Measurements from ENCODE around the gene PLPP1. TPM values are rescaled to one million over a fixed set of nuclear protein-coding genes. Genes with fewer than 3 reads are reported as not detected.

The PLPP1 gene
- total and polyA plus RNA-seq, 4 donors = 51.9 to 129 (median 60.7) TPM

DNA sequence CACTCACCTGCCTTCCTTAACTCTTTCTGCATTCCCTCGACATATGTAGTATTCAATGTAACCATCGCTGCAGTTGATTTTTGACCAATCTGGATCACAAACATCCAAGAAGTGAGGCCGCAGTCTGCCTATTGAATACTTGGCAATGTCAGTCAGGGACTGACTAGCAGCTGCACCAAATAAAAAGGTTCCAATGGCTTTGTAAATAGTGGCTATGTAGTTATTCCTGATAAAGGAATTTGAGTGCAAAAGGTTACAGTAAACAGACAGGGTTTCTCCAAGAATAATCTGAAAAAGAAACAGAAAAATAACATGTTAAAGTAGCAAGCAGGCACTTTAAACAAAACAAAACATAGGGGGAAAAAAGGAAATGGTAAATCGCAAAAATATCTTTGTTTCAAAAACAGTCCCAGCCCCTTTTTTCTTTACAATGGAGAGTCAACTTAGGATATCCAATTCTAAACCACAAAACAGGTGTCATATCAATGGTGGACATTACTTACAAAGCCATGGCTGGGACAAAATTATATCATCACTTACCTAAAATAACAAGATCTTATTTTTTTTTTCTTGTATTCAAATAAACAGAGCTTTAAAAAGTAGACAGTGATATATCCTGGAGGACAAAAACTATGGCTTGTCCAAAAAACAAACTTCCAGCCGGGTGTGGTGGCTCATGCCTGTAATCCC is 66.8 kb downstream of the PLPP1 start:
- Histone ChIP-seq H3K4me1 (ENCODE audit: control insufficient read depth in 5 of 5, insufficient read depth in 5 of 5, low read length in 5 of 5) (peaks cover 0 to 22% (median 4%) of the 10 kb centered on the region in 5 donors), H3K4me3 (no peak overlapping the region), H3K36me3 (ENCODE audit: control insufficient read depth in 4 of 4, insufficient read depth in 4 of 4, low read length in 4 of 4) (peaks cover 0 to 25% (median 8%) of the 10 kb centered on the region in 4 donors), H3K9ac (ENCODE audit: insufficient read depth in 1 of 2, low read length in 2 of 2) (peak overlapping the region in 1 of 2 donors; percentile 29), H3K27me3 (ENCODE audit: control insufficient read depth in 3 of 3, insufficient read depth in 3 of 3, low read length in 2 of 3) (no peaks in the 10 kb centered on the region), H3K9me3 (ENCODE audit: control insufficient read depth in 4 of 4, insufficient read depth in 3 of 4, low read length in 3 of 4) (no peaks in the 10 kb centered on the region), H3K27ac (ENCODE audit: low read depth in 1 of 2, low read length in 1 of 2) (peak overlapping the region in 1 of 2 donors; percentile 9)
- ATAC-seq (ENCODE audit: insufficient read depth, low FRiP score) (no peak), DNase-seq (peak in 2 of 3 donors; percentile 39 to 44)
- 59 to 74% methylated on average over 5 of the region's 5 CpGs for WGBS, 2 donors
- TF ChIP-seq, protein P1, sequence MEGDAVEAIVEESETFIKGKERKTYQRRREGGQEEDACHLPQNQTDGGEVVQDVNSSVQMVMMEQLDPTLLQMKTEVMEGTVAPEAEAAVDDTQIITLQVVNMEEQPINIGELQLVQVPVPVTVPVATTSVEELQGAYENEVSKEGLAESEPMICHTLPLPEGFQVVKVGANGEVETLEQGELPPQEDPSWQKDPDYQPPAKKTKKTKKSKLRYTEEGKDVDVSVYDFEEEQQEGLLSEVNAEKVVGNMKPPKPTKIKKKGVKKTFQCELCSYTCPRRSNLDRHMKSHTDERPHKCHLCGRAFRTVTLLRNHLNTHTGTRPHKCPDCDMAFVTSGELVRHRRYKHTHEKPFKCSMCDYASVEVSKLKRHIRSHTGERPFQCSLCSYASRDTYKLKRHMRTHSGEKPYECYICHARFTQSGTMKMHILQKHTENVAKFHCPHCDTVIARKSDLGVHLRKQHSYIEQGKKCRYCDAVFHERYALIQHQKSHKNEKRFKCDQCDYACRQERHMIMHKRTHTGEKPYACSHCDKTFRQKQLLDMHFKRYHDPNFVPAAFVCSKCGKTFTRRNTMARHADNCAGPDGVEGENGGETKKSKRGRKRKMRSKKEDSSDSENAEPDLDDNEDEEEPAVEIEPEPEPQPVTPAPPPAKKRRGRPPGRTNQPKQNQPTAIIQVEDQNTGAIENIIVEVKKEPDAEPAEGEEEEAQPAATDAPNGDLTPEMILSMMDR (IDR thresholded peaks at IDR 0.05; ENCODE audit: control extremely low read depth, extremely low read depth) = no peak

DNA sequence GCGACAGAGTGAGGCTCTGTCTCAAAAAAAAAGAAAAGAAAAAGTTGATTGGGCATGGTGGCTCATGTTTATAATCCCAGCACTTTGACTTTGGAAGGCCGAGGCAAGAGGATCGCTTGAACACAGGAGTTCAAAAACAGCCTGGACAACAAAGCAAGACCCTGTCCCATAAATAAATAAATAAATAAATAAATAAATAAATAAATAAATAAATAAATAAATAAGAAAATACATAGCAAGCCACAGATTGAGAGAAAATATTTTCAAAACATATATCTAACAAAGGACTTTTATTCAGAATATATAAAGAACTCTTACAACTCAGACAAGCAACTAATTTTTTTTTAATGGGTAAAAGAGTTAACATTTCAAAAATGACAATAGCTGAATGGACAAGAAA is 71.2 kb downstream of the PLPP1 start:
- ATAC-seq (ENCODE audit: insufficient read depth, low FRiP score) = no peak

DNA sequence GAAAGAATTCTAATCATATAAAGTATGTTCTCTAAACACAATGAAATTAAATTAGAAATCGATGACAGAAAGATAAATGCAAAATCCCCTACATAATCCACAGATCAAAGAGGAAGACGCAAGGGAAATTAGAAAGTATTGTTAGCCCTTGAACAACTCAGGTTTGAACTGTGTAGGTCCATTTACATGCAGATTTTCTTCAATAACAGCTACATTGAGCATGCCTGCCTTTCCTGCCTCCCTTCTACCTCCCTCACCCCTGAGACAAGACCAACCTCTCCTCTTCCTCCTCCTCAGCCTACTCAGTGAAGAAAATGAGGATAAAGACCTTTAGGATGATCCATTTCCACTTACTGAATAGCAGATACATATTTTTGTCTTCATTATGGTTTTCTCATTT is 75.2 kb downstream of the PLPP1 start:
- H3K27ac ChIP-seq (ENCODE audit: low read depth in 1 of 2, low read length in 1 of 2) = no peak overlapping the region
- no peaks in the 10 kb centered on the region for H3K27me3 ChIP-seq (ENCODE audit: control insufficient read depth in 3 of 3, insufficient read depth in 3 of 3, low read length in 2 of 3)
- H3K4me3 ChIP-seq = no peak overlapping the region
- ATAC-seq (ENCODE audit: insufficient read depth, low FRiP score) (no peak), DNase-seq (no peak)
- TF ChIP-seq, protein P1 (IDR thresholded peaks at IDR 0.05; ENCODE audit: control extremely low read depth, extremely low read depth) = no peak
- peaks cover 0 to 6% (median 3%) of the 10 kb centered on the region in 5 donors for H3K4me1 ChIP-seq (ENCODE audit: control insufficient read depth in 5 of 5, insufficient read depth in 5 of 5, low read length in 5 of 5)
- H3K36me3 ChIP-seq (ENCODE audit: control insufficient read depth in 4 of 4, insufficient read depth in 4 of 4, low read length in 4 of 4) = peaks cover 0 to 28% (median 6%) of the 10 kb centered on the region in 4 donors
- H3K9ac ChIP-seq (ENCODE audit: insufficient read depth in 1 of 2, low read length in 2 of 2) = no peak overlapping the region
- WGBS, 2 donors = 75 to 98% methylated on average over 2 of the region's 2 CpGs
- H3K9me3 ChIP-seq (ENCODE audit: control insufficient read depth in 4 of 4, insufficient read depth in 3 of 4, low read length in 3 of 4) = no peaks in the 10 kb centered on the region

More for the DNA sequence above, 71.2 kb downstream of the PLPP1 start:
- Histone ChIP-seq H3K36me3 (ENCODE audit: control insufficient read depth in 4 of 4, insufficient read depth in 4 of 4, low read length in 4 of 4) (peaks cover 0 to 23% (median 10%) of the 10 kb centered on the region in 4 donors), H3K4me1 (ENCODE audit: control insufficient read depth in 5 of 5, insufficient read depth in 5 of 5, low read length in 5 of 5) (peaks cover 0 to 11% (median 7%) of the 10 kb centered on the region in 5 donors), H3K27me3 (ENCODE audit: control insufficient read depth in 3 of 3, insufficient read depth in 3 of 3, low read length in 2 of 3) (no peaks in the 10 kb centered on the region), H3K9ac (ENCODE audit: insufficient read depth in 1 of 2, low read length in 2 of 2) (no peak overlapping the region), H3K4me3 (no peak overlapping the region), H3K9me3 (ENCODE audit: control insufficient read depth in 4 of 4, insufficient read depth in 3 of 4, low read length in 3 of 4) (no peaks in the 10 kb centered on the region), H3K27ac (ENCODE audit: low read depth in 1 of 2, low read length in 1 of 2) (no peak overlapping the region)
- DNase-seq = no peak
- 98 to 100% methylated on average over 3 of the region's 3 CpGs for WGBS, 2 donors
- TF ChIP-seq, protein P1 (IDR thresholded peaks at IDR 0.05; ENCODE audit: control extremely low read depth, extremely low read depth) = no peak

Data from lung (tissue), 12 donors.